Ovary (tissue), 9 donors: ENCODE measurements around the gene HDAC2. TPM values are rescaled to one million over a fixed set of nuclear protein-coding genes. Genes with fewer than 3 reads are reported as not detected.

Experiments
- DNase-seq, 5 donors: peaks; one replicate each; pipeline ENCODE4 v3.0.0-alpha.2; 2019 to 2020
- H3K27ac ChIP-seq, 2 donors: fragments of 200-600 bp; one replicate each; pipeline versions ENCODE4 v1.5.1 to v1.8.0; 2019 to 2022
- H3K27me3 ChIP-seq: fragments of 200-600 bp; one replicate; pipeline ENCODE4 v1.8.0; 2022
- H3K36me3 ChIP-seq: fragments of 200-600 bp; sonication (generic); one replicate; pipeline ENCODE4 v1.5.1; 2019
- H3K4me1 ChIP-seq: one replicate; pipeline ENCODE4 v1.8.1; 2013; ENCODE audit warnings: mild to moderate bottlenecking, moderate library complexity; ENCODE audit not compliant: insufficient read depth
- H3K4me3 ChIP-seq: fragments of 200-600 bp; sonication (generic); one replicate; pipeline ENCODE4 v1.5.1; 2017
- H3K9me3 ChIP-seq, 2 donors: fragments of 200-600 bp in 1 of 2; sonication (generic) in 1 of 2; one replicate each; pipeline versions ENCODE4 v1.5.1 to v1.8.1; 2013 to 2019; ENCODE audit warnings: mild to moderate bottlenecking in 1 of 2, moderate library complexity in 1 of 2
- EP300 ChIP-seq: sonication (generic); formaldehyde crosslinking; IDR thresholded peaks from one replicate; pipeline ENCODE4 v1.6.1; 2017; ENCODE audit warnings: antibody characterized with exemption
- POLR2A ChIP-seq: fragments of 450-650 bp; IDR thresholded peaks from one replicate; pipeline ENCODE4 v1.6.1; 2017; ENCODE audit warnings: antibody characterized with exemption, mild to moderate bottlenecking, moderate library complexity
- WGBS, 3 donors: extraction: QIAGEN DNeasy Blood & Tissue Kit in 1 of 3; methylation state at CpG; one replicate each; pipeline versions ENCODE4 v1.1.5 to v1.1.7; 2013 to 2017; 5-methylcytosine and 5-hydroxymethylcytosine counted together
- intact Hi-C, 4 donors: fragments of 100-400 bp; cut with DNase I; formaldehyde crosslinking; loops; one replicate each; pipeline versions ENCODE4 v1.11.0 to v1.15.1; 2022 to 2023
- polyA plus RNA-seq, 2 donors: library from polyadenylated mRNA; stranded (reverse); fragments of 200-250 nt in 1 of 2; fragments of 350-450 nt in 1 of 2; fragmentation: Illumina TruSeq in 1 of 2; extraction: RNeasy Lipid Tissue Mini Kit (QIAGEN cat#74804) in 1 of 2; gene quantifications; one replicate each; pipeline ENCODE4 v1.2.3, GENCODE V29; 2013 to 2014
- total RNA-seq, 7 donors: library from RNA; depleted of rRNA in 2 of 7; stranded (reverse); fragments of >200 nt in 2 of 7; fragmentation: NEBNext Ultra II Directional in 3 of 7; extraction: Animal tissue kit (Norgen Biotek cat#: 25700) in 3 of 7; gene quantifications; one replicate each; pipeline versions ENCODE4 v1.1.0 to v1.2.4, GENCODE V29; 2016 to 2023
- TF ChIP-seq, protein P1 (sequence below), 3 donors: fragments of 450-650 bp in 2 of 3; fragments of 200-600 bp in 1 of 3; IDR thresholded peaks; one replicate each; pipeline versions ENCODE4 v1.5.1 to v1.8.0; 2016 to 2022; ENCODE audit warnings: antibody characterized with exemption in 3 of 3, mild to moderate bottlenecking in 1 of 3
- donor health status: DM: no; HTN: no; CAD: no; lungs with moderate emphysema.
- donor health status: DM: no; HTN: no; CAD: no.
- donor health status: Bipolar disorder and iron deficiency.
- donor health status: DM: yes; HTN: yes; CAD: no.
- donor health status: DM: no; HTN: no; CAD: no.
- donor health status: DM: yes; HTN: yes; CAD: no.

Gene HDAC2
- total and polyA plus RNA-seq, 9 donors: 58.7 to 100 (median 80.3) TPM

DNA sequence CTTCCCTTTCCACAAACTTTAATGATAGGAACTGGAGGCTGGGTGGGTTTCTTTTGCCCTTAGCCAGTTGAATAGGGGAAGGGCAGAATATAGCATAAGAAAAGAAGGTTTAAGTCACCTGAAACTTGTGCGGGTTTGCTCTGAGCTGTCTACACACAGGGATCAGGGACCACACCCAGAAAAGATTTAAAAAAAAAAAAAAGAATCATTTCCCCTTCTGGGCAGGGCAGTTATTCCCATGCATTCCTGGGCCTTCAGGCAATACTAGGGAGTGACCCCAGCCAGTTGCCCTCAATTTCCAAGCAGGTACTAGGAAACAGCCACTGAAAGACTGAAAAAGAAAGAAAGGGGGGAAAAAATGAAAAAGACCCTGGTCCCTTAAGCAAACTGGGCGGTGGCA is 39.6 kb upstream of the HDAC2 start:
- Histone ChIP-seq H3K27me3 (no peaks in the 10 kb centered on the region), H3K4me3 (no peak overlapping the region), H3K27ac (no peak overlapping the region), H3K4me1 (no peaks in the 10 kb centered on the region), H3K9me3 (no peaks in the 10 kb centered on the region), H3K36me3 (no peaks in the 10 kb centered on the region)
- intact Hi-C loops: no loop called here
- no peak for DNase-seq
- TF ChIP-seq, protein P1, sequence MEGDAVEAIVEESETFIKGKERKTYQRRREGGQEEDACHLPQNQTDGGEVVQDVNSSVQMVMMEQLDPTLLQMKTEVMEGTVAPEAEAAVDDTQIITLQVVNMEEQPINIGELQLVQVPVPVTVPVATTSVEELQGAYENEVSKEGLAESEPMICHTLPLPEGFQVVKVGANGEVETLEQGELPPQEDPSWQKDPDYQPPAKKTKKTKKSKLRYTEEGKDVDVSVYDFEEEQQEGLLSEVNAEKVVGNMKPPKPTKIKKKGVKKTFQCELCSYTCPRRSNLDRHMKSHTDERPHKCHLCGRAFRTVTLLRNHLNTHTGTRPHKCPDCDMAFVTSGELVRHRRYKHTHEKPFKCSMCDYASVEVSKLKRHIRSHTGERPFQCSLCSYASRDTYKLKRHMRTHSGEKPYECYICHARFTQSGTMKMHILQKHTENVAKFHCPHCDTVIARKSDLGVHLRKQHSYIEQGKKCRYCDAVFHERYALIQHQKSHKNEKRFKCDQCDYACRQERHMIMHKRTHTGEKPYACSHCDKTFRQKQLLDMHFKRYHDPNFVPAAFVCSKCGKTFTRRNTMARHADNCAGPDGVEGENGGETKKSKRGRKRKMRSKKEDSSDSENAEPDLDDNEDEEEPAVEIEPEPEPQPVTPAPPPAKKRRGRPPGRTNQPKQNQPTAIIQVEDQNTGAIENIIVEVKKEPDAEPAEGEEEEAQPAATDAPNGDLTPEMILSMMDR (IDR thresholded peaks at IDR 0.05): no peak
- no peak for TF ChIP-seq POLR2A
- TF ChIP-seq EP300: no peak
- 95 to 100% (median 98%) methylated on average over 2 of the region's 2 CpGs for WGBS, 3 donors

DNA sequence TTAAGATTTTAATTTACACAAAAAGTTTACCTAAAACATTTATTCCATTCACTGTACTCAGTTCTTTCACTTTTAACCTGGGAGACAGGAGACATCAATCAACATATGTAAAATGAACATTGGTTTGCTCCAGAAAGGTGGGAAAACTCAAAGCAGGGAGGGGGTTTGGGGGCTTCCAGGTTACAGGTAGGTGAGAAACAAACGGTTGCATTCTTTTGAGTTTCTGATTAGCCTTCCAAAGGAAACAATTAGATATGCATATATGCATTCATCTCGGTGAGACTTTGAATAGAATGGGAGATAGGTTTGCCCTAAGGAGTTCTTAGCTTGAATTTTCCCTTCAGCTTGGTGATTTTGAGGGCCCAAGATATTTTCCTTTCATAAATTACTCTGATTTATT is 38.2 kb upstream of the HDAC2 start:
- Histone ChIP-seq H3K36me3 (no peaks in the 10 kb centered on the region), H3K27ac (no peak overlapping the region), H3K4me1 (no peaks in the 10 kb centered on the region), H3K27me3 (no peaks in the 10 kb centered on the region), H3K4me3 (no peak overlapping the region), H3K9me3 (no peaks in the 10 kb centered on the region)
- TF ChIP-seq POLR2A (no peak), EP300 (no peak)
- TF ChIP-seq, protein P1 (IDR thresholded peaks at IDR 0.05): no peak
- WGBS, 3 donors: 37 to 55% (median 47%) methylated on average over 2 of the region's 2 CpGs
- DNase-seq: no peak
- intact Hi-C loops: no loop called here

DNA sequence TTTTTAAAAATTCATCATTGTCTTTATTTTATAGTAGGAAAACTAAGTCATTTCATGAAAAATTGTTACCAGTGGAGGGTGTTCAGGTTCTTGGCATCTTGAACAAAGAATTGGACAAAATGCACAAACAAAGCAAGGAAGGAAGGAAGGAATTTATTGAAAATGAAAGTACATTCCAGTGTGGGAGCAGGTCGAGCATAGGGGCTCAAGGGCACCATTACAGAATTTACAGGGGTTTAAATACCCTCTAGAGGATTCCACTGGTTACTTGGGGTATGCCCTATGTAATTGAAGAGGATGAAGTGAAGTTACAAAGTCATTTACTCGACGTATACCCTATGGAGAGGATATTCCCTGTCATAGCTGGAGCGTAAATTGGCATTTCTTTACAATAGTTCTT is 37.4 kb upstream of the HDAC2 start:
- Histone ChIP-seq H3K4me3 (no peak overlapping the region), H3K27me3 (no peaks in the 10 kb centered on the region), H3K36me3 (no peaks in the 10 kb centered on the region), H3K27ac (no peak overlapping the region), H3K4me1 (no peaks in the 10 kb centered on the region), H3K9me3 (no peaks in the 10 kb centered on the region)
- no peak for TF ChIP-seq EP300
- TF ChIP-seq POLR2A: no peak
- TF ChIP-seq, protein P1 (IDR thresholded peaks at IDR 0.05): no peak
- intact Hi-C loops: no loop called here
- DNase-seq: no peak
- WGBS, 3 donors: 71 to 72% (median 72%) methylated on average over 4 of the region's 4 CpGs

DNA sequence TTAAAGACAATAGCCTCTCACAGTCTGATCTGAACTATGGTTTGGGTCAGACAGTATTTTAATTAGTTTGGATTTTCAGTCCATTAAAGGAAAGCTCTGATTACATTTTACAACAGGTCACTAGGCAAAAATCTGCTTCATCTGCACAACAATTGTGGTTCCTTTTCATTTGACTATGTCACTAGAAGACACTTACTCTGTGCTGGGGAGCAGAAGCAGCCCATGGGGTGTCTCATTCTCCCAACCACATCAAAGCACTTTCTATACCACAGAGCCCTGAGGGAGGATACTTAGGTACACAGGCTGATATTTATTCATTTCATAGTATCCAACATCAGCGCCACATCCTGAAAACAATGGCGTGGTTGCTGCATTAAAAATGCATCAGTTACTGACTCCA is 36.6 kb upstream of the HDAC2 start:
- H3K27me3 ChIP-seq: no peaks in the 10 kb centered on the region
- no peak for DNase-seq
- H3K4me1 ChIP-seq: no peaks in the 10 kb centered on the region
- WGBS, 3 donors: 94 to 100% (median 98%) methylated on average over 2 of the region's 2 CpGs
- H3K27ac ChIP-seq: no peak overlapping the region
- intact Hi-C loops: no loop called here
- TF ChIP-seq, protein P1 (IDR thresholded peaks at IDR 0.05): no peak
- no peak for TF ChIP-seq EP300
- H3K9me3 ChIP-seq: no peaks in the 10 kb centered on the region
- H3K36me3 ChIP-seq: no peaks in the 10 kb centered on the region
- H3K4me3 ChIP-seq: no peak overlapping the region

DNA sequence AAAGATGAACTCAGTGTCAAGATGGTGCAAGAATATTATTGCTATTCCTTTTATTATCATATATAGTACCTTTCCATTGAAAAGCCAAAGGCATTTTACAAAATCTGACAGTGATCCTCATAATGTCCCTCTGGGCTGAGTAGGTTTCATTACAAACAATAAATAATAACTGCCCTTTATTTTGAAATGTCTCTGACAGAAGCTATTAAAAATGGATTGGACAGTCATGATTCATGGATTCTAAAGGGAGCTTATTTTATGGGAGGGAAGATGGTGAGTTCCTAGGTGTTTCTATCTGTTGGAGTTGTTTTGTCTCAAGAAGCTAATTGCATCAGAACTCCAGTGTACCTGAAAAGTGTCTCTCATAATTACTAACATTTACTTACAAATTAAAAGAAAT is 30.4 kb upstream of the HDAC2 start:
- no peaks in the 10 kb centered on the region for H3K36me3 ChIP-seq
- no peaks in the 10 kb centered on the region for H3K4me1 ChIP-seq
- intact Hi-C loops: no loop called here
- H3K4me3 ChIP-seq: no peak overlapping the region
- H3K9me3 ChIP-seq: no peaks in the 10 kb centered on the region
- H3K27me3 ChIP-seq: no peaks in the 10 kb centered on the region
- H3K27ac ChIP-seq: no peak overlapping the region
- TF ChIP-seq POLR2A: no peak
- TF ChIP-seq, protein P1 (IDR thresholded peaks at IDR 0.05): no peak
- no peak for DNase-seq
